H1 (cell line): ENCODE measurements around the gene SLC26A11. TPM values are rescaled to one million over a fixed set of nuclear protein-coding genes. Genes with fewer than 3 reads are reported as not detected.

Experiments
- ATF2 ChIP-seq: IDR thresholded peaks from 2 replicates; pipeline ENCODE4 v1.6.1; 2012; ENCODE audit warnings: low read length, inconsistent platforms
- CHD7 ChIP-seq: fragments of 300-600 bp; sonication (generic); IDR thresholded peaks from 2 replicates; pipeline ENCODE4 v1.7.1; 2012; ENCODE audit warnings: low read length, moderate library complexity, mild to moderate bottlenecking, inconsistent platforms; ENCODE audit not compliant: insufficient replicate concordance
- KDM4A ChIP-seq: IDR thresholded peaks from one replicate; pipeline ENCODE4 v1.7.1; 2012; ENCODE audit warnings: low read depth, mild to moderate bottlenecking, moderate library complexity, low read length, inconsistent platforms; ENCODE audit not compliant: severe bottlenecking
- MAX ChIP-seq: IDR thresholded peaks from 2 replicates; pipeline ENCODE4 v1.6.1; 2012; ENCODE audit warnings: inconsistent platforms
- NANOG ChIP-seq: IDR thresholded peaks from 2 replicates; pipeline ENCODE4 v1.6.1; 2011; ENCODE audit warnings: low read length, low read depth, mild to moderate bottlenecking, inconsistent platforms; ENCODE audit not compliant: insufficient read depth, poor library complexity, severe bottlenecking
- NRF1 ChIP-seq: IDR thresholded peaks from 2 replicates; pipeline ENCODE4 v1.6.1; 2011; ENCODE audit warnings: mild to moderate bottlenecking, low read depth, low read length, improper control_type of control experiment
- SIN3A ChIP-seq, 2 experiments: IDR thresholded peaks in 1 of 2; conservative IDR thresholded peaks in 1 of 2; 2 replicates each; pipeline ENCODE4 v1.6.1; 2011 to 2012; ENCODE audit warnings: low read length in 2 of 2, improper control_type of control experiment in 1 of 2, low read depth in 1 of 2, mild to moderate bottlenecking in 1 of 2
- SP1 ChIP-seq: IDR thresholded peaks from 2 replicates; pipeline ENCODE4 v1.6.1; 2011; ENCODE audit warnings: low read depth, low read length
- SP2 ChIP-seq: IDR thresholded peaks from 2 replicates; pipeline ENCODE4 v1.6.1; 2012; ENCODE audit warnings: mild to moderate bottlenecking, low read length, inconsistent platforms
- polyA plus RNA-seq, 7 experiments: library from polyadenylated mRNA; depleted of rRNA in 3 of 7; stranded (reverse) in 5 of 7; unstranded in 2 of 7; fragments of >200 nt in 5 of 7; fragments of 200-250 nt in 2 of 7; gene quantifications; 1 replicate in 5 of 7; 2 replicates in 1 of 7; 4 replicates in 1 of 7; pipeline versions ENCODE4 v1.2.1 to v1.2.3, GENCODE V29; 2011 to 2013; ENCODE audit warnings: missing spikeins in 2 of 7, mixed read lengths in 2 of 7
- total RNA-seq: library from RNA; stranded (reverse); fragmentation: NEBNext Ultra II Directional; extraction: Animal tissue kit (Norgen Biotek cat#: 25700); gene quantifications from 2 replicates; pipeline ENCODE4 v1.2.1, GENCODE V29; 2021

SLC26A11 gene
- total and polyA plus RNA-seq, 2 of the 8 experiments (the other 6 are each of a cell fraction or from before 2014, with no cell fraction given), result 15.5 to 25.9 TPM

- TF ChIP-seq CHD7 (no peak), MAX (no peak), NRF1 (no peak), NANOG (no peak), KDM4A (no peak), SP2 (no peak), SIN3A (conservative IDR thresholded peaks at IDR 0.05 in 1 of 2, IDR thresholded peaks at IDR 0.05 in 1 of 2; ENCODE audit: low read depth in 1 of 2, low read length in 2 of 2) (no peak), SP1 (no peak), ATF2 (no peak)
- TF ChIP-seq, all 59 proteins: peak for 0
These were observed 8.1 kb upstream of the SLC26A11 start (continued) for GRCh38 chr17:80212109-80212508.
